Retinal pigment epithelial cell (primary cell): ENCODE measurements around the gene BLVRA.
"Not testable (repeated sequence)": the region's sequence is repeated elsewhere in the genome, so short reads cannot be mapped to it uniquely, and the experiment has no call there.

Source experiments
- DNase-seq: peaks from one replicate; pipeline ENCODE4 v3.0.0-alpha.2; 2010; ENCODE audit warnings: low read depth
- H3K4me3 ChIP-seq: 2 replicates; pipeline ENCODE4 v1.5.1; 2011; ENCODE audit warnings: mild to moderate bottlenecking, low read length, control low read depth, moderate library complexity
- TF ChIP-seq, protein P1 (sequence below): conservative IDR thresholded peaks from 2 replicates; pipeline ENCODE4 v1.5.1; 2011; ENCODE audit warnings: low read depth, low read length, control low read depth, inconsistent platforms

BLVRA gene

DNA sequence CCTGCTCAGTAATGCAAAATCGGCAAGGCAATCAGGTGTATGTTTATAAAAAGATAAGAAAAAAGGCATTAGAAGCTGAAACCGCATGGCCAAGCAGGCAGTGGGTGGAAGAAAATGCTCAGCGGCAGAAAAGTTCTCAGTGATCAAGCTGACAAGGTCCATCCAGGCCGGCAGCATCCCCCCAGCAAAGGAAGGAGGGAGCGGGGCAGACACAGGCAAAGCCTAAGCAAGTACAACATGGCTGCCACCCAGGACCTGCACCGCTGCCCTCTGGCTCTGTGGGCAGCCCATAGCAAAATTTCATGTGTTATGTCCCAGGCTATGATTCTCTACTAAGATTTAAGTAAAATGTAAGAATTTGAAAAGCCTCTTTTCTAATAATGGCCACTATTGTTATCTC lies 65.5 kb downstream of the BLVRA start:
- no peak for DNase-seq
- TF ChIP-seq, protein P1, sequence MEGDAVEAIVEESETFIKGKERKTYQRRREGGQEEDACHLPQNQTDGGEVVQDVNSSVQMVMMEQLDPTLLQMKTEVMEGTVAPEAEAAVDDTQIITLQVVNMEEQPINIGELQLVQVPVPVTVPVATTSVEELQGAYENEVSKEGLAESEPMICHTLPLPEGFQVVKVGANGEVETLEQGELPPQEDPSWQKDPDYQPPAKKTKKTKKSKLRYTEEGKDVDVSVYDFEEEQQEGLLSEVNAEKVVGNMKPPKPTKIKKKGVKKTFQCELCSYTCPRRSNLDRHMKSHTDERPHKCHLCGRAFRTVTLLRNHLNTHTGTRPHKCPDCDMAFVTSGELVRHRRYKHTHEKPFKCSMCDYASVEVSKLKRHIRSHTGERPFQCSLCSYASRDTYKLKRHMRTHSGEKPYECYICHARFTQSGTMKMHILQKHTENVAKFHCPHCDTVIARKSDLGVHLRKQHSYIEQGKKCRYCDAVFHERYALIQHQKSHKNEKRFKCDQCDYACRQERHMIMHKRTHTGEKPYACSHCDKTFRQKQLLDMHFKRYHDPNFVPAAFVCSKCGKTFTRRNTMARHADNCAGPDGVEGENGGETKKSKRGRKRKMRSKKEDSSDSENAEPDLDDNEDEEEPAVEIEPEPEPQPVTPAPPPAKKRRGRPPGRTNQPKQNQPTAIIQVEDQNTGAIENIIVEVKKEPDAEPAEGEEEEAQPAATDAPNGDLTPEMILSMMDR: no peak
- no peak overlapping the region for H3K4me3 ChIP-seq

DNA sequence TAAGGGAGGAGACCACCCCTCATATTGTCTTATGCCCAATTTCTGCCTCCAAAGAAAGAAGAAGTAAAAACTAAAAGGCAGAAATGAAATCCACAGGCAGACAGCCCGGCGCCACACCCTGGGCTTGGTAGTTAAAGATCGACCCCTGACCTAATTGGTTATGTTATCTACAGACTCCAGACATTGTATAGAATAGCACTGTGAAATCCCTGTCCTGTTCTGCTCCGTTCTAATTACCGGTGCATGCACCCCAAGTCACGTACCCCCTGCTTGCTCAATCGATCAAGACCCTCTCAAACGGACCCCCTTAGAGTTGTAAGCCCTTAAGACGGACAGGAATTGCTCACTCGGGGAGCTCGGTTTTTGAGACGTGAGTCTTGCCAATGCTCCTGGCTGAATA lies 66.0 kb downstream of the BLVRA start:
- not testable (repeated sequence) for DNase-seq, H3K4me3 ChIP-seq

DNA sequence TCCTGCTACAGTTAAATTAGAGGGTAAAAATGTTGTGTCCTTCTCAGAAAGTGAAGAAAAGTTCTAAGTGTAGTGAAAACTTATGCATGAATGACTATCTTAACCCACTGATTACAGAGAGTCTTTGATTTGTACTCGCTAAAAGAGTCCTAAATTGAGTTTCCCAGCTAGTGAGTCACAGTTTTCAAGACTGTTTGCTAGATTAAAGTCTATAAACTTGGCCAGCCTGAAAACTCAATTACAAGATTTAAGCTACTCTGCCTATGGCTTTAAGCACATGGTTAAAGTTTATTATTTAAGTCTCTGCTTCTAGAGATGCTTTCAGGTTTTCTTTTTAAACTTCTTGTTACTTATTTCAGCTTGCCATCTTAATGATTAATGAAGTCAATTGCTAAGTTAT lies 66.5 kb downstream of the BLVRA start:
- no peak overlapping the region for H3K4me3 ChIP-seq
- DNase-seq: peak; percentile 22
- TF ChIP-seq, protein P1: no peak

DNA sequence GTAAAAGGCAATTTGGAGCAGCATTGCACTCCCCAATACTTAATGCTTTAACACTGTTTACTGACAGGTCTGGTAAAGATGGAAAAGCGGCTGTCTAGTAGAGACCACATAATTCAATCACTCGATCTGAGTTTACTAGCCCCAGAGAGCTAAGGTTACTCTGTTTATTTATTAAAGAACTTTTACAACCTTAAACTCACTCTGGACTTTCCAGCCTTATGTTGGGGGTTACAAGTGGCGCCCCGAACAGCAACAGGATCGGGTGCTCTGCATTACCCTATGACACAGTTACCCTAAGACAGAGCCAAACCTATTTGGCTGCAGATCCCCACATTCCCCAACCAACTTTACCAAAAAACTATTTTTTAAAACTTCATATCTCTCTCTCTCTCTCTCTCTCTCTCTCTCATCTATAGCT lies 66.9 kb downstream of the BLVRA start:
- no peak overlapping the region for H3K4me3 ChIP-seq
- DNase-seq: no peak
- TF ChIP-seq, protein P1: no peak

DNA sequence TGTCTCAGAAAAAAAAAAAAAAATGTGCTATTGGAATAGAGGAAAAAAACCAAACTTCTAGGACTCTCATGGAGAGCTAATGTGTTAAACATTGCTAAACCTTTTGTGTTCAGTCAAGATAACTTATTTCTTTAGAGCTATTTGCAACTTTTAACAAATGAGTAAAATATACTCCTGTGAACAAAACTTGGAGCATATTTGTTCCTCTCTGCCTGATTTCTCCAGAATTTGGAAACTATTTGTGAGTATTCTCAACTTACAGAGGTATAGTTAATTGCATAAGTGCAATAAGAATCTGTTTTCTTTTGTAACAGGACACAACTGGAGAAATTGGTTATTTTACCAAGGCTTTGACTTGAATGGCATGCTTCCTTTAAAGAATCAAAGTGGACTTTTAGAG lies 72.4 kb downstream of the BLVRA start:
- not testable (repeated sequence) for DNase-seq, H3K4me3 ChIP-seq

DNA sequence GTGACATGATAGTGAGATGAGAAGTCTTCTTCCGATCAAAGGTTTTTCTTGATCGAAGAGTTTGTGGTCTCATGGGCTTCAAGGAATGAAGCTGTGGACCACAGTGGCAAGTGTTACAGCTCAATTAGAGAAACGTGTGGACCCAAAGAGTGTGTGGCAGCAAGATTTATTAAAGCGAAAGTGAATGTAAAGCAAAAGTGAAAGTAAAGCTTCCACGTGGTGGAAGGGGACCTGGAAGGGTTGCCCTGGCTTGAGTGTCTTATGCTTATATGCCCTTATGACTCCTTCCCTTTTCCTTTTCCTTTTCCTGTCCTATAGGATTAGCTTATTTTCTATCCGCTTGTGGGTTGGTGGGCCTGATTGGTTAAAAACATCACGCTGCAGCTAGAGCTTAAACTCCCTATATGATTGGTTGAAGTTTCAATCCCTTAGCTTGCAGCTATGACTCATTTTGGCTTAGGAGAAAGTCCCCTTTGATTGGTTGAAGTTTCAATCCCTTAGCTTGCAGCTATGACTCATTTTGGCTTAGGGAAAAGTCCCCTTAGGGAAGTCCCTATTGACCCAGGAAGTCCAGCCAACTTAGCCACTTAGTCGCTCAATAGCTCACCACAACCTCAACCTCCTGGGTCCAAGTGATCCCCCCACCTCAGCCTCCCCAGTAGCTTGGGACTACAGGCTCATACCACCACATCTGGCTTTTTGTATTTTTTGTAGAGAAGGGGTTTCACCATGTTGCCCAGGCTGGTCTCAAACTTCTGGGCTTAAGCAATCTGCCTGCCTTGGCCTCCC lies 76.2 kb downstream of the BLVRA start:
- no peak for DNase-seq
- TF ChIP-seq, protein P1: no peak
- H3K4me3 ChIP-seq: no peak overlapping the region

DNA sequence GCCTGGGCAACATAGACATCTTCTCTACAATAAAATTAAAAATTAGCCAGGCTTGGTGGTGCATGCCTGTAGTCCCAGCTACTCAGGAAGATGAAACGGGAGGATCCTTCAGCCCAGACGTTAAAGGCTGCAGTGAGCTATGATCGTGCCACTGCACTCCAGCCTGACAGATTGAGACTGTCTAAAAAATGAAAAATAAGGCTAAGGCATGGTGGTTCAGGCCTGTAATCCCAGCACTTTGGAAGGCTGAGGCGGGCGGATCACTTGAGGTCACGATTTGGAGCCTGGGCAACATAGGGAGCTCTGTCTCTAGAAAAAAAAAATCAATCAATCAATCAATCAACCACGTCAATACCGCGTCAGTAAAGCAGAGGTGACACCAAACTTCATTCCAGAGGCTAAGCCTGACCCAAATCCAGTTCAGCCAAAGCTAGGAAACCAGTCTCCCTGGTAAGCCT lies 79.8 kb downstream of the BLVRA start:
- H3K4me3 ChIP-seq: no peak overlapping the region
- TF ChIP-seq, protein P1: no peak
- DNase-seq: no peak

DNA sequence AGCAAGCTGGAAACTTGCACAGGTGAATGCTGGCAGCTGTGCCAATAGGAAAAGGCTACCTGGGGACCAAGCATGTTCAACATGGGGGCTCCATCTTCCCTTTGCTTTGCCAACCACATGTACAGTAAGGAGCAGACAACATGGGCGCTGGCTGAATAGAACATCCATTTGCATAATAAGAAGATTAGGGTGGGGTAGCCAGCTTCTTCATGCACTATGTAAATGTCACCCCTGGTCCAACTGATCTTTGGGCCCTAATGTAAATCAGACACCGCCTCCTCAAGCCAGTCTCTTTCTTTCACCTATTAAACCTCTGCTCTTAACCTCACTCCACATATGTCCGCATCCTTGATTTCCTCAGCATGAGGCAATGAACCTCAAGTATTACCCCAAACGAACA lies 84.8 kb downstream of the BLVRA start:
- DNase-seq: no peak
- TF ChIP-seq, protein P1: no peak
- H3K4me3 ChIP-seq: no peak overlapping the region
